Caki2 (cell line): Measurements from ENCODE around the gene NCAPH2. TPM values are rescaled to one million over a fixed set of nuclear protein-coding genes. Genes with fewer than 3 reads are reported as not detected.
"Not testable (repeated sequence)": the region's sequence is repeated elsewhere in the genome, so short reads cannot be mapped to it uniquely, and the experiment has no call there.

ENCODE experiments used
- DNase-seq: peaks from one replicate; pipeline ENCODE4 v3.0.0-alpha.2; 2015; ENCODE audit warnings: low read depth
- in situ Hi-C: cut with HindIII; loops from 2 replicates; pipeline ENCODE4 v1.10.0; 2016; ENCODE audit warnings: low sequenced_read_pairs, low pct_unique_long_range_greater_than_20kb, mixed read lengths
- total RNA-seq: library from RNA; depleted of rRNA; stranded (reverse); fragments of >200 nt; shearing (Covaris generic); gene quantifications from 2 replicates; pipeline ENCODE4 v1.2.3, GENCODE V29; 2014; ENCODE audit warnings: low replicate concordance

NCAPH2 gene
- total RNA-seq, 1 experiment from 2014 or later, result 152 TPM

GRCh38 chr22:50535113-50535512 is 27.1 kb downstream of the NCAPH2 start:
- in situ Hi-C loops, result no loop called here
- no peak for DNase-seq

GRCh38 chr22:50536226-50536625 is 28.2 kb downstream of the NCAPH2 start:
- DNase-seq, result no peak
- in situ Hi-C loops, result no loop called here

- DNase-seq, result no peak
- in situ Hi-C loops, result no loop called here
Measured at GRCh38 chr22:50537765-50538164, 29.7 kb downstream of the NCAPH2 start.

GRCh38 chr22:50540381-50540780 is 32.4 kb downstream of the NCAPH2 start:
- in situ Hi-C loops, result no loop called here
- DNase-seq, result no peak

- in situ Hi-C loops, result not testable (repeated sequence)
Measured at GRCh38 chr22:50541667-50542026, 33.6 kb downstream of the NCAPH2 start.

GRCh38 chr22:50542416-50542927 is 34.4 kb downstream of the NCAPH2 start:
- in situ Hi-C loops, result no loop called here
- DNase-seq, result peak; percentile 42

More at GRCh38 chr22:50541667-50542026, 33.6 kb downstream of the NCAPH2 start:
- DNase-seq, result peak; percentile 61

- in situ Hi-C loops, result no loop called here
- peak; percentile 83 for DNase-seq
Measured at GRCh38 chr22:50544078-50544745, 36.2 kb downstream of the NCAPH2 start.

- DNase-seq, result no peak
- in situ Hi-C loops, result no loop called here
Measured at GRCh38 chr22:50544746-50545253, 36.8 kb downstream of the NCAPH2 start.

GRCh38 chr22:50545522-50546325 is 37.7 kb downstream of the NCAPH2 start, which contains the start of gene KLHDC7B:
TSS of gene KLHDC7B (plus strand) at chr22:50545899. CDS start at chr22:50546244, 345 bp downstream.
- DNase-seq, result no peak
- in situ Hi-C loops, result no loop called here

- in situ Hi-C loops, result no loop called here
- DNase-seq, result no peak
Measured at GRCh38 chr22:50546326-50547262, 38.6 kb downstream of the NCAPH2 start.

GRCh38 chr22:50547263-50547985 is 39.4 kb downstream of the NCAPH2 start:
- in situ Hi-C loops, result no loop called here
- DNase-seq, result no peak

GRCh38 chr22:50548040-50548920 is 40.3 kb downstream of the NCAPH2 start:
- in situ Hi-C loops, result no loop called here
- DNase-seq, result no peak

GRCh38 chr22:50548921-50549790 is 41.1 kb downstream of the NCAPH2 start:
- in situ Hi-C loops, result no loop called here
- no peak for DNase-seq

- DNase-seq, result no peak
- in situ Hi-C loops, result no loop called here
Measured at GRCh38 chr22:50550395-50550794, 42.4 kb downstream of the NCAPH2 start.

GRCh38 chr22:50551160-50551752 is 43.2 kb downstream of the NCAPH2 start:
- in situ Hi-C loops, result no loop called here
- DNase-seq, result no peak
